ENCODE measurements around the gene CFAP58.

Gene CFAP58

GRCh38 chr10:104483582-104483981 is 129.9 kb downstream of the CFAP58 start:
- DNase-seq (ENCODE audit: low read depth in 2 of 2), result no peak

DNA sequence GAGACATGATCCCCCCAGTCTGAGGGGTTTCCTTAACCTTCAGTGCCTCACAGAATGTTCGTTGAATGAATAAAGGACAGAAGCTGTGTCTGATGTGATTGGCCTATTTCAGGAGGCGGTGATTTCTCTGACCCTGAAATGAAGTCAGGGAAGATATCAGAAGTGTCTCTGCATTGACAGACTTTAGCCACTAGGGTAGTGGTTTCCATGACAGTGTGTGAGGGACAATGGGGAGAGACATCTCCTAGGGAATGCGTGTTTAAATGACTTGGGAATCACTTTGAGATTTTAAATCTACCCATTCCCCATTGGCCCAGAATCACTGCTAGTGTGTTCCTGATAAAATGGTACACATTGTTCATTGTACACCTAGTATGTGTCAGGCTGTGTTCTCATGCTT is 132.0 kb downstream of the CFAP58 start:
- no peak for DNase-seq (ENCODE audit: low read depth in 2 of 2)

- no peak for DNase-seq (ENCODE audit: low read depth in 2 of 2)
These were observed 133.2 kb downstream of the CFAP58 start for GRCh38 chr10:104486803-104487202.

DNA sequence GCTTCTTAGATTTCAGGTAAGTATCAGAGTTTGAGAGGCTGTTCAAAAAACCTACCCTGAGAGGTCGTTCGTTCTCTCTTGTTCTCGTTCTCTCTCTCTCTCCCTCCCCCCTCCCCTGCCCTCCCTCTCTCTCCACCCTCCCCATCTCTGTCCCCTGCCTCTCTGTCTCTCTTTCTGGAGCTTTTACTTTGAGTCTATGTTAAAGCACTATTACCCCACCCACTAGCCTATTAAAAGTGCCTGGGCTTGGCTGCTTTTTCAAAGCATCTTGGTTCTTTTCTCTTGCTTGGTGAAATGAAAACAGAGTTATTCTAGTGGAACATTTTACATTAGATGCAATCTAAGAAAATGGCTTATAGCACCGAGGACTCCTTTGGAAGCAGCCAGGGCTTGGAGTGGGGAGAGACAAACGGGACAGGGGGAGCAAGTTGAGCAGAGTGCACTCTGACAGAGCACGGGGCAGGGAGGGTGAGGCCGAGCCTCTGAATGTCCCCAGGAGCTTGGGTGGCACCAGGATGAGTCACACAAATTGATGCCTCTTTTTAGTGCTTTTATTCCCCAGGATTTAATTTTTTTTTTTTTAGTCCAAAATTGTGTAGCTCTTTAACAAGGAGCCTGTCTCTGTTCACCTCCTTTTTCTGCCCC is 134.3 kb downstream of the CFAP58 start:
- no peak for DNase-seq (ENCODE audit: low read depth in 2 of 2)

DNA sequence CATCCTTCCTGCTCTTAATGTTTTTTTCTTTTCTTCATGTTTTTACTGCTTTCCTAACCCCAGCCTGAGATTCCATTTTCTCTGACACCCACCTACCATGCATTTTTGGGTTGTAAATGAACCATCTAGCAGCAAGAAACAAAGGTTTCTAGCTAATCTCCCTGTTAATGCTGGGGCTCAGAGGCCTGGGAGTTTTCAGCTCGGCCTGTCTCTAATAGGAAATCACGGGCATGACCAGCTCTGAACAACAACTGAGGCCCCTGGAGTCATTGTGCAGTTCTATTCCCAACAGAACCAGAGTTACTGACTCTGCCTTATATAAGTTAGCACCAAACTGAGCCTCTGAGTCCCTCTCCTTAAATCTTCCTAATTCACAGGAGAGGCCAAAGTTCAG is 134.8 kb downstream of the CFAP58 start:
- DNase-seq (ENCODE audit: low read depth in 2 of 2), result no peak

DNA sequence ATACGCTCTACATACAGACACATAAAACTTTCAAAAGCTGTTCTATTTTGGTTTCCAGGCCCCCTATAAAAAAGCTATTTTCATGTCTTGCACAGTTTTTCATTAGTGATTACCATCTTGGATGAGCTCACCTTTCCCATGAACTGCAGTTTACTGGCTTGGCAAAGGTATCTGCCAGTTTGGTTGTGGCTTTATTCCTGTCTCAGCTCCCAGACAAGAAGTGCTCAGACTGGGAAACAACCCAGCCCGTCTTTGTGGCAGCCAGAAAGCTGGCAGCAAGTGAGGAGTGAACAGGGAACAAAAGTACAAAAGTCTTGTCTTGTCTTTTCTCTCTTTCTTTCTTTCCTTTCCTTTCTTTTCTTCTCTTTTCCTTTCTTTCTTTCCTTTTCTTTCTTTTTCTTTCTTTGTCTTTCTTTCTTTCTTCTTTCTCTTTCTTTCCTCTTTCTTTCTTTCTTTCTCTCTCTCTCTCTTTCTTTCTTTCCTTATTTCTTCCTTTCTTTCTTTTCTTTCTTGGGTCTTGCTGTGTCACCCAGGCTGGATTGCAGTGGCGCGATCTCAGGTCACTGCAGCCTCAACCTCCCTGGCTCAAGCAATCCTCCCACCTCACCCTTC is 138.8 kb downstream of the CFAP58 start:
- DNase-seq (ENCODE audit: low read depth in 2 of 2), result no peak

DNA sequence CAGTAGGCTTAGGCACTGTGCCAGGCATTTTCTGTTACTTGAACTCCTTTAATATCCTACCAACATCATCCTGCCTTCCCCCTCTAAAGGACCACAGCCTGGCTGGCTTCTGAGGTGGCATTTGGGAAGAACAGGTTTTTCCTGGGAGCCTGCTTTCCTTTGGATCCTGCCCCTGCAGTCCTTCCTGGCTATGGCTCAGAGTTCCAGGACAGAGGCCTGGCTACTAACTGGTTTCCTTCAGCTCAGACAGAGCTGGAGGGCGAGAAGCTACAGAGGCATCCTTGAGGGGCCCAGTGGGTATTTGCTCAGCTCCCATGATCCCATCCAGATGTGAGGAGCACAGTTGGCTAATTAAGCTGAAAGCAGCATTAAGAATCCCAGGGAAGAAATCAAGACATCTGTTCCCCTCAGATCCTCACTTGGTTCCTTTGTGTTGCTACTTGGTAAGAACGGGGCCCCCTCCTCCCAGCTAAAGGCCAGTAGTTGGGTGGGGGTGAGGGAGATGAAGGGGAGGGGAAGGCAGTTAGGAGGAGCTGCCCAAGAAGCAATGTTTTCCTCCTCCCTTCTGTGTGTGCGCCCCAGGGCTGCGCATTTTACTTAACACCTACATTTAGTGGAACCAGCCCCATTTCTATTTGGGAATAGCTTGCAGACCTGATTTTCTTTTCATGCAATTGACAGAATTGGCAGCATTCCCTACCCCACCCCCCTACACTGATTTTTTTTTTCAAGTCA is 144.9 kb downstream of the CFAP58 start:
- no peak for DNase-seq (ENCODE audit: low read depth in 2 of 2)

DNA sequence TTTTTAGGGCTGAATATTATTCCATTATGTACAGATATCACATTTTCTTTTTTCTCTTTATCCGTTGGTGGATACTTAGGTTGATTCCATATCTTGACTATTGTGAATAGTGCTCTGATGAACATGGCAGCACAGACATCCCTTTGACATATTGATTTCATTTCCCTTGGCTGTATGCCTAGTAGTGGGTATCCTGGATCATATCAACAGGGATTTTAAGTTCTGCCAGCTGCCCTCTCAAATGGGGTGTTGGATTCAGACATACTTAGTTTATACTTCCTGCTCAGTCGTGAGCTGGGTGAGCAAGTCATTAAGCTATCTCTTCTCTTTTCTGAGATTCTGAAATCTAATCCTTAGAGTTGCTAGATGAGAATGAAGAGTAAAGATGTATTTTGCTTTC is 147.8 kb downstream of the CFAP58 start:
- DNase-seq (ENCODE audit: low read depth in 2 of 2), result no peak

DNA sequence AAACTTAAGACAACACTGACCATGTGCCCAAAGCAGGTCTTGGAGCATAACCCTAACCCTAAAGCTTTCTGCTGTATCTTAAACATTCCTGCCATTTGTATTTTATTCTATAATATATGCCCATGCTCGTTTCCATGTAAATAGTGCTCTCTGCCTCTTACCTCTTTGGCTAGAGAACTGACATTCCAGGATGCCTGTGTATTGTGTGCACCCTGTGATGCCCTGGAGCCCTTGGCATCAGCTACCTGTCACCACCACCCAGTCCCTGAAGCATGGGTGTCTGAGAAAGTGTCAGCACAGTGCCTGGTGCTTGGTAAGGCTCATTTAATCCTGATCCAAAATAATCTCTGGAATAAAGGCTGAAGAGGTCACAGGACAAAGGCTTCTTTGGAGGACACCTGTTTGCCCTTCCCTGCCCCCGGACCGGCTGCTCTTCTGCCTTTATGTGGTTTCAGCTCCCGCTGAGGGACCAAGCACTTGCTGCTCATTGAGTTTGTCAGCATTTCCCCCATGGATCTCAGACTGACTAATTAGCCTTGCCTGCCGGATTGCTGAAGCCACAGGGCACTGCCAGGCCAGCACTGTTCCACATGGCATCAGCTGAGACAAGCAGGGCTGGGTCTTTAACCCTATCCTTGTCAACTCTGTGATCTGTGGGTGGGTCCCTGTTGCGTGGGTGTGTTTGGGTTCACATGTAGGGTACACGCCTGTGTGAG is 148.4 kb downstream of the CFAP58 start:
- no peak for DNase-seq (ENCODE audit: low read depth in 2 of 2)

- DNase-seq (ENCODE audit: low read depth in 2 of 2), result no peak
These were observed 149.3 kb downstream of the CFAP58 start for GRCh38 chr10:104502907-104503306.

All from stimulated activated CD4-positive, alpha-beta T cell treated with anti-CD3 and anti-CD28 coated beads, Interleukin-4, amount 100 ng/mL, for 48 hours (primary cell).